ENCODE results near the gene ZBTB16. TPM values are rescaled to one million over a fixed set of nuclear protein-coding genes. Genes with fewer than 3 reads are reported as not detected.

ZBTB16 gene
- total and polyA plus RNA-seq, 2 of the 13 experiments (the other 11 are each of a cell fraction or from before 2014, with no cell fraction given): not detected

DNA sequence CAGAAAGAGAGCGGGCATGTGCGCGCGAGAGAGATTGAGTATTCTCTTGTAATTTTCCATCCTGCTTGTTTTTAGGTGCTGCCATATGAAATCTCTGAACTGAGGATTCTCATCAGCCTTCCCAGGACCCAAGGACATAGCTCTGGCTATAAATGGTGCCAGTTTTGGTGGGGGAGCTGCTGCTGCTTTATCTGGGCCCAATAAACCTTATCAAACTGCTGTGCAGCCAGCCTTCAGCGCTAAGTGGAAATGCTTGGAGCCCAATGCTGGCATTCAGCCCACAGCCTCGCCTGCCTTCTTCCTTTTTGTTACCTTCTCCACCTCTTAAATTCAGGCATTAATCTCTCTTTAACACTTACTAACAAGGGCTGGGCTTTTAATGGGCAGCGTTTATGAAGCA lies 2.4 kb upstream of the ZBTB16 start:
- ChIA-PET POLR2A (no interaction called here), CTCF (ENCODE audit: low intra/inter-chr PET ratio, low total read pairs) (no interaction called here)
- H2AFZ ChIP-seq (ENCODE audit: low read length): no peak overlapping the region
- TF ChIP-seq SAP130 (CRISPR knock-in tag; IDR thresholded peaks at IDR 0.05; ENCODE audit: low read depth): no peak
- no peak for TF ChIP-seq TBL1XR1 (IDR thresholded peaks at IDR 0.05; ENCODE audit: borderline replicate concordance, low read length, partially characterized antibody)
- TF ChIP-seq ZNF629 (CRISPR knock-in tag; conservative IDR thresholded peaks at IDR 0.05): no peak
- H3K27ac ChIP-seq (ENCODE audit: extremely low read length, insufficient read depth, low read length): no peak overlapping the region
- ATAC-seq (no peak), DNase-seq (ENCODE audit: low spot score) (no peak), FAIRE-seq (no peak)
- intact Hi-C loops (cut with micrococcal nuclease; ENCODE audit: unreplicated experiment) (no loop called here), in situ Hi-C loops (cut with HindIII; ENCODE audit: extremely low pct_ligation_motif_present, low pct_unique_long_range_greater_than_20kb) (no loop called here)
- H3K79me2 ChIP-seq (ENCODE audit: insufficient read depth, low read length): no peaks in the 10 kb centered on the region
- H3K27me3 ChIP-seq (ENCODE audit: control insufficient read depth in 1 of 2, insufficient read depth in 2 of 2, low read length in 2 of 2): peaks cover 9 to 54% of the 10 kb centered on the region in 2 experiments
- H3K4me2 ChIP-seq (ENCODE audit: low read depth, low read length): no peak overlapping the region
- no peak overlapping the region for H3K4me3 ChIP-seq (replicated peaks in 1 of 3; ENCODE audit: insufficient read depth in 1 of 3, low read depth in 2 of 3, low read length in 3 of 3)
- WGBS (ENCODE audit: low lambda C conversion rate): 70% methylated on average over 7 of the region's 7 CpGs
- no peak overlapping the region for H3K9ac ChIP-seq (ENCODE audit: insufficient read depth, low read depth, low read length)
- H3K36me3 ChIP-seq (replicated peaks in 1 of 2; ENCODE audit: control insufficient read depth in 1 of 2, insufficient read depth in 2 of 2, low read length in 2 of 2): no peaks in the 10 kb centered on the region
- H3K9me3 ChIP-seq (ENCODE audit: low read length): no peaks in the 10 kb centered on the region
- 0 out of 2 replicates have a peak, but pooled peaks cover 4% of the 10 kb centered on the region for H4K20me1 ChIP-seq (ENCODE audit: insufficient read depth, low read length)
- BruUV-seq (replicated peaks): no TSS peak
- H3K4me1 ChIP-seq (ENCODE audit: insufficient read depth, low read length): no peaks in the 10 kb centered on the region

DNA sequence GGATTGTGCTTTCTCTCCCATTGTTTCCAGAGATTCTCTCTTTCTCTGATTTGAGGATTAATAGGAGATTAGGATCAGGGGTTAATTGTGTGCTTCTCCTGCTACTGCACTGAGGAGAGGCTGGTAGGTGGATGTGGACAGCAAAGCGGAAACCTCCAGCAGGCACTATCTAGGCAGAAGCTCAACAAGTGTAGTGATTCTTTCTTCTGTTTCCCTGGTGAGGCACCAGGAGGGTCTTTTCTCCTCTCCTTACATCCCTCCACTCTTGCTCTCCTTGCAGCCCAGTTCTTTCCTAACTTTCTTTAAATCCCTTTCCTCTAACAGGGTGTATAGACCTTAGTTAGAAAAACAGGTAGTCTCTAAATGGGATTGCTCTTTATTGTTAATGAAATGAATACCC lies 1.9 kb upstream of the ZBTB16 start:
- no peak for ATAC-seq
- Histone ChIP-seq H3K27me3 (ENCODE audit: control insufficient read depth in 1 of 2, insufficient read depth in 2 of 2, low read length in 2 of 2) (peaks cover 9 to 54% of the 10 kb centered on the region in 2 experiments), H3K4me1 (ENCODE audit: insufficient read depth, low read length) (no peaks in the 10 kb centered on the region), H3K79me2 (ENCODE audit: insufficient read depth, low read length) (no peaks in the 10 kb centered on the region), H3K36me3 (replicated peaks in 1 of 2; ENCODE audit: control insufficient read depth in 1 of 2, insufficient read depth in 2 of 2, low read length in 2 of 2) (no peaks in the 10 kb centered on the region), H3K4me3 (replicated peaks in 1 of 3; ENCODE audit: insufficient read depth in 1 of 3, low read depth in 2 of 3, low read length in 3 of 3) (no peak overlapping the region), H4K20me1 (ENCODE audit: insufficient read depth, low read length) (0 out of 2 replicates have a peak, but pooled peaks cover 4% of the 10 kb centered on the region), H3K9me3 (ENCODE audit: low read length) (no peaks in the 10 kb centered on the region), H3K4me2 (ENCODE audit: low read depth, low read length) (no peak overlapping the region), H2AFZ (ENCODE audit: low read length) (no peak overlapping the region), H3K9ac (ENCODE audit: insufficient read depth, low read depth, low read length) (no peak overlapping the region), H3K27ac (ENCODE audit: extremely low read length, insufficient read depth, low read length) (no peak overlapping the region)
- intact Hi-C loops (cut with micrococcal nuclease; ENCODE audit: unreplicated experiment): no loop called here
- POLR2A ChIA-PET: no interaction called here
- in situ Hi-C loops (cut with HindIII; ENCODE audit: extremely low pct_ligation_motif_present, low pct_unique_long_range_greater_than_20kb): no loop called here
- no TSS peak for BruUV-seq (replicated peaks)
- TF ChIP-seq CEBPG (CRISPR knock-in tag; IDR thresholded peaks at IDR 0.05) (no peak), EED (CRISPR knock-in tag; IDR thresholded peaks at IDR 0.05) (no peak), DRAP1 (CRISPR knock-in tag; IDR thresholded peaks at IDR 0.05) (no peak), ZSCAN31 (CRISPR knock-in tag; IDR thresholded peaks at IDR 0.05; ENCODE audit: low read depth) (no peak), SNAPC2 (CRISPR knock-in tag; IDR thresholded peaks at IDR 0.05) (no peak), HNF4A (CRISPR knock-in tag; IDR thresholded peaks at IDR 0.05) (no peak), ZFP82 (CRISPR knock-in tag; IDR thresholded peaks at IDR 0.05; ENCODE audit: borderline replicate concordance) (no peak)
- TF ChIP-seq, protein P1, sequence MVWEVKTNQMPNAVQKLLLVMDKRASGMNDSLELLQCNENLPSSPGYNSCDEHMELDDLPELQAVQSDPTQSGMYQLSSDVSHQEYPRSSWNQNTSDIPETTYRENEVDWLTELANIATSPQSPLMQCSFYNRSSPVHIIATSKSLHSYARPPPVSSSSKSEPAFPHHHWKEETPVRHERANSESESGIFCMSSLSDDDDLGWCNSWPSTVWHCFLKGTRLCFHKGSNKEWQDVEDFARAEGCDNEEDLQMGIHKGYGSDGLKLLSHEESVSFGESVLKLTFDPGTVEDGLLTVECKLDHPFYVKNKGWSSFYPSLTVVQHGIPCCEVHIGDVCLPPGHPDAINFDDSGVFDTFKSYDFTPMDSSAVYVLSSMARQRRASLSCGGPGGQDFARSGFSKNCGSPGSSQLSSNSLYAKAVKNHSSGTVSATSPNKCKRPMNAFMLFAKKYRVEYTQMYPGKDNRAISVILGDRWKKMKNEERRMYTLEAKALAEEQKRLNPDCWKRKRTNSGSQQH (CRISPR knock-in tag; IDR thresholded peaks at IDR 0.05; ENCODE audit: low read depth): no peak
- no peak for DNase-seq (ENCODE audit: low spot score)
- FAIRE-seq: no peak
- WGBS (ENCODE audit: low lambda C conversion rate): 17% methylated on average over 1 of the region's 1 CpG
- CTCF ChIA-PET (ENCODE audit: low intra/inter-chr PET ratio, low total read pairs): no interaction called here

Data from HepG2 (cell line).